Smooth muscle cell (in vitro differentiated cells): ENCODE measurements around the gene CD44. TPM values are rescaled to one million over a fixed set of nuclear protein-coding genes. Genes with fewer than 3 reads are reported as not detected.
A peak's percentile ranks its signal among the peaks of the same experiment; 100 is the strongest.

Source experiments
- DNase-seq: peaks from one replicate; lab custom pipeline; 2025; ENCODE audit not compliant: unreplicated experiment; lab: John Stamatoyannopoulos, UW
- H2AFZ ChIP-seq: fragments of 200-600 bp; sonication (generic); 2 replicates; pipeline ENCODE4 v1.6.0; 2016; ENCODE audit warnings: antibody characterized with exemption, low read depth, mild to moderate bottlenecking
- H3F3A ChIP-seq: fragments of 200-600 bp; sonication (generic); 2 replicates; pipeline ENCODE4 v1.6.0; 2017; ENCODE audit warnings: antibody characterized with exemption, low read depth
- H3K27ac ChIP-seq: fragments of 200-600 bp; sonication (generic); 2 replicates; pipeline ENCODE4 v1.5.1; 2016; ENCODE audit warnings: low read depth, mild to moderate bottlenecking
- H3K27me3 ChIP-seq: fragments of 200-600 bp; sonication (generic); 2 replicates; pipeline ENCODE4 v1.6.1; 2016; ENCODE audit warnings: low read depth, mild to moderate bottlenecking
- H3K36me3 ChIP-seq: fragments of 200-600 bp; sonication (generic); 2 replicates; pipeline ENCODE4 v1.5.1; 2016; ENCODE audit warnings: low read depth
- H3K4me1 ChIP-seq: fragments of 200-600 bp; sonication (generic); 2 replicates; pipeline ENCODE4 v1.5.1; 2016; ENCODE audit warnings: low read depth
- H3K4me2 ChIP-seq: fragments of 200-600 bp; sonication (generic); 2 replicates; pipeline ENCODE4 v1.6.0; 2016; ENCODE audit warnings: mild to moderate bottlenecking
- H3K4me3 ChIP-seq: fragments of 200-600 bp; sonication (generic); 2 replicates; pipeline ENCODE4 v1.5.1; 2016; ENCODE audit warnings: mild to moderate bottlenecking
- H3K79me2 ChIP-seq: fragments of 200-600 bp; sonication (generic); 2 replicates; pipeline ENCODE4 v1.6.0; 2016; ENCODE audit warnings: low read depth, mild to moderate bottlenecking
- H3K9ac ChIP-seq: fragments of 200-600 bp; sonication (generic); 2 replicates; pipeline ENCODE4 v1.6.0; 2016; ENCODE audit warnings: low read depth
- H3K9me3 ChIP-seq: fragments of 200-600 bp; sonication (generic); replicated peaks from 2 replicates; pipeline ENCODE4 v1.5.1; 2016; ENCODE audit warnings: low read depth
- H4K20me1 ChIP-seq: fragments of 200-600 bp; sonication (generic); 2 replicates; pipeline ENCODE4 v1.6.0; 2016; ENCODE audit warnings: low read depth
- WGBS: methylation state at CpG from one replicate; pipeline ENCODE4 v1.1.7; 2016; ENCODE audit warnings: low lambda C conversion rate; 5-methylcytosine and 5-hydroxymethylcytosine counted together
- polyA plus RNA-seq: library from polyadenylated mRNA; unstranded; fragments of >200 nt; fragmentation: Nextera tagmentation; extraction: Ambion mirVana; gene quantifications from 2 replicates; pipeline ENCODE4 v1.2.1, GENCODE V29; 2016
- total RNA-seq: library from RNA; depleted of rRNA; stranded (reverse); fragments of >200 nt; gene quantifications from 2 replicates; pipeline ENCODE4 v1.2.3, GENCODE V29; 2014
- TF ChIP-seq, protein P1 (sequence below): fragments of 200-600 bp; sonication (generic); IDR thresholded peaks from 2 replicates; pipeline ENCODE4 v1.5.1; 2017; ENCODE audit warnings: borderline replicate concordance, mild to moderate bottlenecking, antibody characterized with exemption; ENCODE audit not compliant: insufficient read depth, poor library complexity, severe bottlenecking

CD44 gene
- total and polyA plus RNA-seq, 2 experiments from 2014 or later, result 116 to 248 TPM

DNA sequence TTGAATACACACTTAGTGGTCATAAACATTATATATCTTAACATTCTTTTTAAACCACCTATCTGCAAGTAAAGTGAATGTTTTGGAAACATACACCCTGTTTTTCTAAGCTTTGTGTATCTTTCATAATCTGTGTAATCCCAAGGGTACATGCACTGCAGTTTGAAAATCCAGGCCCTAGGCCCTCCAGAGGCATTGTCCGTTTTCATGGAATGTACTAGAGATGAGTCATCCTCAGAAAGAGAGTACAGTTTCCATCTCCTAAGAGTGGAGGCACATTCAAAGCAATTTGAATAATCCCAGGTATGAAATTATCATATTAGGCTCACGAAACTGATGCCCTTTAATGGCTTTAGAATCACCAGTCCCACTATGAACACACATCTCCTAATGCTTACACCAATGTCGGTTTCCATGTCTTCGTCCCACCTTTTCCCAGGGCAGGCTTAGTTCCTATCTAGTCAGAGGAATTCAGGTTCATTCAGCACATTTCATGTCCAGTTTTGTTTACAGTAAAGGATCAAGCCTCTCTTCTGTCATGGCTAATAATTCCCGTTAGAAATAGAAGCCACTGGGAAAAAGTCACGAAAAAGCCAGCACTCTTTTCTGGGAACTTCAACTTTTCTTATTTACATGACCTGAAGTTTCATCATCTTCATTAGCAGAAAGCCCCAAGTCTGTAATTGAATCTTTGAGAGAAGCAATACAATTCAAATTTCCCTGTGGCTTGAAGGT lies 39.5 kb upstream of the CD44 start:
- H3K79me2 ChIP-seq, result no peaks in the 10 kb centered on the region
- H3K36me3 ChIP-seq, result no peaks in the 10 kb centered on the region
- H3F3A ChIP-seq, result peaks cover 17% of the 10 kb centered on the region
- peak overlapping the region; percentile 55 for H3K27ac ChIP-seq
- no peaks in the 10 kb centered on the region for H3K27me3 ChIP-seq
- H3K9ac ChIP-seq, result no peak overlapping the region
- TF ChIP-seq, protein P1, sequence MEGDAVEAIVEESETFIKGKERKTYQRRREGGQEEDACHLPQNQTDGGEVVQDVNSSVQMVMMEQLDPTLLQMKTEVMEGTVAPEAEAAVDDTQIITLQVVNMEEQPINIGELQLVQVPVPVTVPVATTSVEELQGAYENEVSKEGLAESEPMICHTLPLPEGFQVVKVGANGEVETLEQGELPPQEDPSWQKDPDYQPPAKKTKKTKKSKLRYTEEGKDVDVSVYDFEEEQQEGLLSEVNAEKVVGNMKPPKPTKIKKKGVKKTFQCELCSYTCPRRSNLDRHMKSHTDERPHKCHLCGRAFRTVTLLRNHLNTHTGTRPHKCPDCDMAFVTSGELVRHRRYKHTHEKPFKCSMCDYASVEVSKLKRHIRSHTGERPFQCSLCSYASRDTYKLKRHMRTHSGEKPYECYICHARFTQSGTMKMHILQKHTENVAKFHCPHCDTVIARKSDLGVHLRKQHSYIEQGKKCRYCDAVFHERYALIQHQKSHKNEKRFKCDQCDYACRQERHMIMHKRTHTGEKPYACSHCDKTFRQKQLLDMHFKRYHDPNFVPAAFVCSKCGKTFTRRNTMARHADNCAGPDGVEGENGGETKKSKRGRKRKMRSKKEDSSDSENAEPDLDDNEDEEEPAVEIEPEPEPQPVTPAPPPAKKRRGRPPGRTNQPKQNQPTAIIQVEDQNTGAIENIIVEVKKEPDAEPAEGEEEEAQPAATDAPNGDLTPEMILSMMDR, result no peak
- H3K4me1 ChIP-seq, result peaks cover 4% of the 10 kb centered on the region
- H3K9me3 ChIP-seq, result no peaks in the 10 kb centered on the region
- WGBS, result 44% methylated on average over 6 of the region's 6 CpGs
- H3K4me2 ChIP-seq, result peak overlapping the region; percentile 2
- H4K20me1 ChIP-seq, result no peaks in the 10 kb centered on the region
- H2AFZ ChIP-seq, result no peak overlapping the region
- no peak for DNase-seq
- H3K4me3 ChIP-seq, result no peak overlapping the region

DNA sequence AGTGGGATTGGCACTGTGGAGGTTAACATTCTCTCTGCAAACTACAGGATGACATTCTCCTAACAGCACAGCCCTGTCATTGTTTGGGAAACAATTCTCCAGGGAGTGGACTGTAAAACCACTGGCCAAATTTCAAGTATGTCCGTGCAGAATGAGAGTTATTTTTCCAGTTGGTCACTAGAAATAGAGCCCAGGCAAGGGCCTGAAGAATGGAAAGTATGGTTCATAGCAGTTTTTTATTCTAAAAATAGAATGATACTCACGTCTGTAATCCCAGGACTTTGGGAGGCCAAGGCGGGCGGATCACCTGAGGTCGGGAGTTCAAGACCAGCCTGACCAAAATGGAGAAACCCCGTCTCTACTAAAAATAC lies 39.0 kb upstream of the CD44 start:
- 73% methylated on average over 6 of the region's 6 CpGs for WGBS
- Histone ChIP-seq H3K9me3 (no peaks in the 10 kb centered on the region), H3K79me2 (no peaks in the 10 kb centered on the region), H3K36me3 (no peaks in the 10 kb centered on the region), H3K27me3 (no peaks in the 10 kb centered on the region), H3K4me3 (no peak overlapping the region), H3K4me2 (peak overlapping the region; percentile 2), H3K9ac (no peak overlapping the region), H3F3A (peaks cover 17% of the 10 kb centered on the region), H2AFZ (no peak overlapping the region), H3K4me1 (peaks cover 4% of the 10 kb centered on the region), H4K20me1 (no peaks in the 10 kb centered on the region), H3K27ac (peak overlapping the region; percentile 55)
- TF ChIP-seq, protein P1, result no peak
- no peak for DNase-seq

DNA sequence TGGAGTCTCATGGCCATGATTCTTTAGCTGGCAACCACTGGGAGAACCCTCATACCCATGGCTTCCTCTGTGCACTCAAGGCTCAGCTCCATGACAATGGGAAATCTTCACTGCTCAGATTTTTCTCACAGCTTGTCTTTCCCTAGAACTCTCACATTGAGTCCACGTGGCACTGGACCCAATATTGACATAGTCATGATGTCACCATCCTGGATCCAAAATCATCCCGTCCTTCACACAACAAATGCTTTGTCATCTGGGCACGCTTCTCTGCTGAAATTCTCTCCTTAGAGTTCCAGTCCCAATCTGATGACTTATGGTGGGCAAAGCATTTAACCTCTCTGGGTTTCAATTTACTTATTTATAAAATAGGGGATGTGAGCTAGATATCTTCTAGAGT lies 37.7 kb upstream of the CD44 start:
- H3K4me3 ChIP-seq, result no peak overlapping the region
- H3K27me3 ChIP-seq, result no peaks in the 10 kb centered on the region
- H2AFZ ChIP-seq, result no peak overlapping the region
- H3K27ac ChIP-seq, result no peak overlapping the region
- H3K36me3 ChIP-seq, result no peaks in the 10 kb centered on the region
- peaks cover 17% of the 10 kb centered on the region for H3F3A ChIP-seq
- WGBS, result 92% methylated on average over 3 of the region's 3 CpGs
- no peaks in the 10 kb centered on the region for H4K20me1 ChIP-seq
- TF ChIP-seq, protein P1, result no peak
- H3K79me2 ChIP-seq, result no peaks in the 10 kb centered on the region
- H3K4me2 ChIP-seq, result no peak overlapping the region
- H3K9ac ChIP-seq, result no peak overlapping the region
- H3K9me3 ChIP-seq, result no peaks in the 10 kb centered on the region
- peaks cover 4% of the 10 kb centered on the region for H3K4me1 ChIP-seq
- no peak for DNase-seq

DNA sequence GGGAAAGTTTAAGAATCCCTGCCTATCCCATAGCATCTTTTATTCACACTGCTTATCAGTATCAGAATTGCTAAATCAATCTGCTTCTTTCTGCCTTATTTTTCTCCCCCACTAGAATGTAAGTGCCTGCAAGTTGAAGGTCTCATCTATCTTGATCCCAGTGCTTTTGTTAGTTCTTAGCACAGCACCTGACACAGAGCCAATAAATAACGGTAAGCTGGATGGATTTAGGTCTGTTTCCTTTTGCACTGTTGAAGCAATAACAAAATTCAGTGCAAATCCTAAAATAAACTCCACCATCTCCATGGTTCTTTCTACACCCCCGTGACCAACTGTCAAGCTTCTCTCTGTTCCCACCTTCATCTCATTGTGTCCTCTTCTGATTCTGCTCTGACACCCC lies 36.7 kb upstream of the CD44 start:
- peaks cover 4% of the 10 kb centered on the region for H3K4me1 ChIP-seq
- no peak overlapping the region for H3K27ac ChIP-seq
- H4K20me1 ChIP-seq, result no peaks in the 10 kb centered on the region
- H3K9ac ChIP-seq, result no peak overlapping the region
- WGBS, result 84% methylated on average over 2 of the region's 2 CpGs
- H3F3A ChIP-seq, result peaks cover 17% of the 10 kb centered on the region
- H3K9me3 ChIP-seq, result no peaks in the 10 kb centered on the region
- no peaks in the 10 kb centered on the region for H3K79me2 ChIP-seq
- H3K27me3 ChIP-seq, result no peaks in the 10 kb centered on the region
- no peak overlapping the region for H3K4me2 ChIP-seq
- TF ChIP-seq, protein P1, result no peak
- no peak overlapping the region for H3K4me3 ChIP-seq
- no peak overlapping the region for H2AFZ ChIP-seq
- H3K36me3 ChIP-seq, result no peaks in the 10 kb centered on the region
- no peak for DNase-seq
